ENCODE results near the gene UBA7.
"Not testable (repeated sequence)": the region's sequence is repeated elsewhere in the genome, so short reads cannot be mapped to it uniquely, and the experiment has no call there.

Gene UBA7

DNA sequence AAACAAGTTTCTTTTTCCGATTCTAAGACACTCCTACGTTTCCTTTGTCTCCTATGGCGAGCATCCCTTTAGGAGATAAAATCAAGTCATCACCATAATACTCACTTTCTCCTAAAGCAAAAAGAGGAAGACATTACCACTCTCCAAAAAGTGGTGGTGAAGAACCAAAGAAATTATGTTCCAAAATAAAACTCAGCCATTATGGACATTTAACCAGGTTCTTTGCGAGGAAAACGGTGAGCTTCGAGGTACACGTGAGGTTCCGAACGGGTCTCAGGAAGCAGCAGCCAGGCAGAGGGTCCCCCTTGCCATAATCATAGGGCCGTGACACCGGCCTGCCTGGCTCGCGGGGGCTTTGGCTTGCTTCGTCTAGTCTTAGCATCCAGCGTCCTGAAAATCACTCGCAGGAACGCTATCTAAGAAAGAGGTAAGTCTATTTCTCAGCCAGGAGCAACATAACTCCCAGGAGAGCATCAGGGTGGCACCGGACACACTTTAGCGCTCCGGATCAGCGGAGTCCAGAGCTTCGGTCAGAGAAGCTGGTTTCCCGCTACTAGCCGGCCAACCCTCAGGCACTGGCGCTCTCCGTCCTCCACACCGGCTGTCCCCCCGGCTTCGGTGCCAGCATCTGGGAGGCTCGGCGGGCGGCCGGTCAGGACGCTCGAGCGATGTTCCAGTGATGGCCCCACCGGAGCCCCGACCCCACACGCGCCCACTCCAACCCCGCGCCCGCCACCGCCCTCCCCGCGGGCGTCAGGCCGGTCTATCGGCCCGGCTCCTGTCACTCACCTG lies 28.0 kb downstream of the UBA7 start:
- DNase-seq (ENCODE audit: low read depth in 1 of 2, low spot score in 1 of 2) = no peak

DNA sequence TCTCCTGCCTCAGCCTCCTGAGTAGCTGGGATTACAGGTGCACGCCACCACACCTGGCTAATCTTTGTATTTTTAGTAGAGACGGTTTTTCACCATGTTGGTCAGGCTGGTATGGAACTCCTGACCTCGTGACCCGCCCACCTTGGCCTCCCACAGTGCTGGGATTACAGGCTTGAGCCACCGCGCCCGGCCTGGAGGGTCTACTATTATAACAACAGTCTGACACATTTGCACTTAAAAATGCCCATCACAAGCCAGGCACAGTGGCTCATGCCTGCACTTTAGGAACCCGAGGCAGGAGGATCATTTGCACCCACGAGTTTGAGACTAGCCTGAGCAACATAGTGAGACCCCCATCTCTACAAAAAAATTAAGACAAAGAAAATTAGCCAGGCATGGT lies 31.5 kb downstream of the UBA7 start:
- not testable (repeated sequence) for DNase-seq (ENCODE audit: low read depth in 1 of 2, low spot score in 1 of 2)

DNA sequence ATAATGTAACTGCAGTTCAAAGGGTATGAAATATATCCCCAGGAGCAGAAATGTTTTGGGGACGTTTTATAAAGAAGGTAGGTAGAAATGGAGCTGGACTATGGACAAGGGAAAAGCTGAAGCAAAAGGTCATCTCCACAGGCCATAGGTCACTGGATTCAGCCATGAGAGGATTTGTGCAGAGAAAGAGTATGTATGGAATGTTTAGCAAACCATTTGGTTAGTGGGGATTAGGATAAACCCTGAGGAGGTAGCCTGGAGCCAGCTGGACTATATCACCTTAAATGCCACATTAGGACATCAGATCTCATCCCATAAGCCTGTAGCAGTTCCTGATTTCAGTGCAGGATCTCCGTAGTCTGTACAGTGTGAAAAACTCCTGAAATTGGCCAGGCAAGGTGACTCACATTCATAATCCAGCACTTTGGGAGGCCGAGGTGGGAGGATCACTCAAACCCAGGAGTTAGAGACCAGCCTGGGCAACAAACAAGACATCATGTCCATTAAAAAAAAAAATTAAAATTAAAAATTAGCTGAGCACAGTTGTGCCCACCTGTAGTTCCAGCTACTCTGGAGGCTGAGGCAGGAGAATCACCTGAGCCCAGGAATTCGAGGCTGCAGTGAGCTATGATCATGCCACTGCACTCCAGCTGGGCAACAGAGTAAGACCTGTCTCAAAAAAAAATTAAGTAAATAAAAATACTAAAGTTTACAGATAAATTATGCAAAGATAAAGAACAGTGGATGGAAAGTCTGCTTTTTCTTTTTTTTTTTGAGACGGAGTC lies 32.1 kb downstream of the UBA7 start:
- no peak for DNase-seq (ENCODE audit: low read depth in 1 of 2, low spot score in 1 of 2)

GRCh38 chr3:49780975-49781365 lies 32.8 kb downstream of the UBA7 start:
- DNase-seq (ENCODE audit: low read depth in 1 of 2, low spot score in 1 of 2) = not testable (repeated sequence)

GRCh38 chr3:49780080-49780974 lies 33.4 kb downstream of the UBA7 start:
- DNase-seq (ENCODE audit: low read depth in 1 of 2, low spot score in 1 of 2) = no peak

GRCh38 chr3:49779358-49780079 lies 34.2 kb downstream of the UBA7 start:
- DNase-seq (ENCODE audit: low read depth in 1 of 2, low spot score in 1 of 2) = no peak

GRCh38 chr3:49776101-49776500 lies 37.7 kb downstream of the UBA7 start:
- DNase-seq (ENCODE audit: low read depth in 1 of 2, low spot score in 1 of 2) = not testable (repeated sequence)

GRCh38 chr3:49775538-49775937 lies 38.2 kb downstream of the UBA7 start:
- DNase-seq (ENCODE audit: low read depth in 1 of 2, low spot score in 1 of 2) = no peak

DNA sequence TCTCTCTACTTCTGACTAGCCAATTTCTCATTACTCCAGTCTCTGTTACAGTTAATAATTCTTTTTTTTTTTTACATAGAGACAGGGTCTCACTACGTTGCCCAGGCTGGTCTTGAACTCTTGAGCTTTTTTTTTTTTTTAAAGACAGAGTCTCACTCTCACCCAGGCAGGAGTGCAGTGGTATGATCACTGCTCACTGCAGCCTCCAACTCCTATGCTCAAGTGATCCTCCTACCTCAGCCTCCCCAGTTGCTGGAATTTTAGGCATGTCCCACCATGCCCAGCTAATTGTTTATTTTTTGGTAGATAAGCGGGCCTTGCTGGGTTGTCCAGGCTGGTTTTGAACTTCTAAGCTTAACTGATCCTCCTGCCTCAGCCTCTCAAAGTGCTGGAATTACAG lies 41.0 kb downstream of the UBA7 start:
- no peak for DNase-seq (ENCODE audit: low read depth in 1 of 2, low spot score in 1 of 2)

DNA sequence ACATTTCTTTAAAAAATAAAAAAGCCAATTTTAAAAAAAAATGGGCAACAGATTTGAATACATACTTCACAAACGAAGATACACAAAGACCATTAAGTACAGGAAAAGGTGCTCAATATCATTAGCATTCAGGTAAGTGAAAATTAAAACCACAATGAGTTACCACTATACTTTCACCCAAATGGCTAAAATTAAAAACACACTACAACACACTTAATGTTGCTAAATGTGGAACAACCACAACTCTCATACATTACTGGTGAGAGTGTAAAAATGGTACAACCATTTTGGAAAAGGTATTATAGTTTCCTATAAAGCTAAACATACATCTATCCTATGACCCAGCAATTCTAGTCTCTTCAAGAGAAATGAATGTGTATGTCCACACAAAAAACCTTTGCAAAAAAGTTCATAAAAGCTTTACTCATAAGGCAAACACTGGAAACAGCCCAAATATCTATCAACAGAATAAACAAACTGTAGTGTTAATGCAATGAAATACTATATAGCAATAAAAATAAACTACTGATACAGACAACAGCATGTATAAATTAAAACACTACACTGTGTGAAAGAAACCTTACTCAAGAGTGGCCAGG lies 42.3 kb downstream of the UBA7 start:
- no peak for DNase-seq (ENCODE audit: low read depth in 1 of 2, low spot score in 1 of 2)

GRCh38 chr3:49769926-49770325 lies 43.8 kb downstream of the UBA7 start:
- no peak for DNase-seq (ENCODE audit: low read depth in 1 of 2, low spot score in 1 of 2)

DNA sequence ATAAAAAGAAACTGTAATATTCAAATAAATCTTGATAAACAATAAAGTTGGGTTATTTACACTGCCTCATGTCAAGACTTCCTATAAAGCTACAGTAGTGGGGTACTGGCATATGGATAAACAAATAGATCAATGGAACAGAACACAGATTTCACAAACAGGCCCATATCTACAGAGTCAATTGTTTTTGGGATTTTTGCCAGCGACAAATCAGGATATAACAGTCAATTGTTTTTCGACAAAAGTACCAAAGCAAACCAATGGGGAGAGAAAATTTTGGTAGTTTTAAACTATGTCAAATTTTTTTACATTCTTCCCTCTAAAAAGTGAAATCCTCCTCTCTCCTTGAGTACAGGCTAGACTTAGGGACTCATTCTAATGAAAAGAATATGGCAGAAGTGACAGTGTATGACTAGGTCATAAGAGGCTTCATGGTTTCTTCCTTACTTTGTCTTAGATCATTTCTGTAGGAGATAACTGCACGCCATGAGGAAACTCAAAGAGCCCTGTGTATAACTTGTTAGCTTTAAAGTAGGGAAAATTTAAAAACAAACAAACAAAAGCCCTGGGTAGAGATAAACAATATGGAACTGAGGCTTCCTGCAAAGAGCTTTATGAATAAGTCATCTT lies 44.4 kb downstream of the UBA7 start:
- no peak for DNase-seq (ENCODE audit: low read depth in 1 of 2, low spot score in 1 of 2)

DNA sequence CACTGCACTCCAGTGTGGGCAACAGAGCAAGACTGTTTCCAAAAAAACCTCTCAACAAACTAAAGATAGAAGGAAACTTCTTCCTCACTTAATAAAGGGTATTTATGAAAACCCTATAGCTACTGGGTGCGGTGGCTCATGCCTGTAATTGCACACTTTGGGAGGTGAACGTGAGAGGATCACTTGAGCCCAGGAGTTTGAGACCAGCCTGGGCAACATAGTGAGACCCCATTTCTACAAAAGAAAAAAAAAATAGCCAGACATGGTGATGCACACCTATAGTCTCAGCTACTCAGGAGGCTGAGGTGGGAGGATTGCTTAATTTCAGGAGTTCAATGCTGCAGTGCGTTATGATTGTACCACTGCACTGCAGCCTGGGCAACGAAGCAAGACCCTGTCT lies 49.8 kb downstream of the UBA7 start:
- DNase-seq (ENCODE audit: low read depth in 1 of 2, low spot score in 1 of 2) = no peak

DNA sequence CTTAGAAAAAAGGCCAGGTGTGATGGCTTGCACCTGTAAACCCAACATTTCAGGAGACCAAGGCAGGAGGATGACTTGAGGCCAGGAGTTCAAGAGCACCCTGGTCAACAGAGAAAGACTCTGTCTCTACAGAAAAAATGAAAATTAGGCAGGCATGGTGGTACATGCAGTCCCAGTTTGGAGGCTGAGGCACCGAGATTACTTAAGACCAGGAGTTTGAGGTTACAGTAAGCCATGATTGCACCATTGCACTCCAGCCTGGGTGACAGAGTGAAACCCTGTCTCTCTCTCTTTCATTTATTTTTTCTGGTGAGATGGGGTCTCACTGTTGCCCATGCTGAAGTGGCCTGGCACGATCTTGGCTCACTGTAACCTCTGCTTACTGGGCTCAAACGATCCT lies 52.1 kb downstream of the UBA7 start:
- DNase-seq (ENCODE audit: low read depth in 1 of 2, low spot score in 1 of 2) = no peak

- DNase-seq (ENCODE audit: low read depth in 1 of 2, low spot score in 1 of 2) = no peak
Observed at GRCh38 chr3:49759226-49759625, 54.5 kb downstream of the UBA7 start.

DNA sequence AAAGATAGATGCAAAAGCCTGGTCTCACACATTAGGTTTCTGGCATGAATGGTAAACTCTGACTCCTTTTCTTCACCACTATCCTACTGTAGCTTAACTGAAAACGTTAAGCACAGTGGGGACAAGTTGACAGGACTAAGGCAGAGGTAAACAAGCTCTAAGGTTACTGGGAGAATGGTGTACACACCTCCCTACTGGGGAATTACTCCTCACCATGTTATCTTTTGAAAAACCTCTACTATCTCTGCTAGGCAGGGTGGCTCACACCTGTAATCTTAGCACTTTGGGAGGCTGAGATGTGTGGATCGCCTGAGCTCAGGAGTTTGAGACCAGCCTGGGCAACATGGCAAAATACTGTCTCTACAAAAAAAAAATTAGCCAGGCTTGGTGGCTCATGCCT lies 56.6 kb downstream of the UBA7 start:
- no peak for DNase-seq (ENCODE audit: low read depth in 1 of 2, low spot score in 1 of 2)

DNA sequence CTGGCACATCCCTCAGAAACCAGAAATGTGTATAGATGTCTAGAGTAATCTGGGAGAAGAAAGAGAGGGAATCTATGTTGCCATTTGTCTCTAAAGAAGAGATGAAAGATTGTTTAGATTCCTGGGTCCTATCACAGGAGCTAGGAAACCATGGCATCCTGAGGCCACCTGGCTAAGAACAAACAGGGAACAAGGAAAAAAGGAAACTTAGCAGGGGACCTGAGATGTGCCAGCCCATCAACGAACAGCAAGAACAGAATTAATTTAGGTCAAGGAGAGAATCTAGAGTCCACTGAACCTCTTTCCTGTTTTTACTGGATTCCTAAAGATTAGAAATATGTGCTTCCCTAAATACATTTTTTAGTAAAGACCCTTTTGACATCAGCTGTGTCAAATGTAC lies 57.7 kb downstream of the UBA7 start:
- DNase-seq (ENCODE audit: low read depth in 1 of 2, low spot score in 1 of 2) = no peak
